Endothelial cell of umbilical vein (primary cell): Measurements from ENCODE around the gene CEP152. TPM values are rescaled to one million over a fixed set of nuclear protein-coding genes. Genes with fewer than 3 reads are reported as not detected.

Experiments
- BruUV-seq: library from RNA; stranded (reverse); fragments of 400-500 nt; replicated peaks from 2 replicates; lab custom pipeline; 2021; lab: Mats Ljungman, UMichigan
- CTCF ChIA-PET: fragments of 300-600, 350-600 bp; sonication (Branson Sonifier 250); formaldehyde crosslinking; loops from one replicate; lab custom pipeline; 2021; ENCODE audit warnings: antibody characterized with exemption, inconsistent platforms; lab: Charles Lee
- POLR2A ChIA-PET: fragments of 300-600, 350-600 bp; sonication (Branson Sonifier 250); formaldehyde crosslinking; loops from one replicate; lab custom pipeline; 2021; ENCODE audit warnings: antibody characterized with exemption, inconsistent platforms; lab: Charles Lee
- DNase-seq: peaks from one replicate; pipeline ENCODE4 v3.0.0-alpha.2; 2011; ENCODE audit warnings: low read depth, low spot score
- FAIRE-seq: peaks from 2 replicates; lab custom pipeline; 2011; peaks lifted over from hg19 to GRCh38; lab: Jason Lieb, UNC
- H2AFZ ChIP-seq: 2 replicates; pipeline ENCODE4 v1.6.0; 2012; ENCODE audit warnings: low read depth, low read length, control low read depth, inconsistent platforms
- H3K27ac ChIP-seq: 2 replicates; pipeline ENCODE4 v1.5.1; 2011; ENCODE audit warnings: low read depth, mild to moderate bottlenecking, control low read depth, low read length, moderate library complexity; ENCODE audit not compliant: insufficient read depth
- H3K27me3 ChIP-seq, 2 experiments: 2 replicates each; pipeline versions ENCODE4 v1.6.0 to v1.6.1; 2011; ENCODE audit warnings: low read length in 2 of 2, mixed read lengths in 1 of 2; ENCODE audit not compliant: control insufficient read depth in 2 of 2, insufficient read depth in 2 of 2
- H3K36me3 ChIP-seq, 2 experiments: 2 replicates in 1 of 2; 3 replicates in 1 of 2; pipeline ENCODE4 v1.5.1; 2011; ENCODE audit warnings: low read length in 2 of 2, mild to moderate bottlenecking in 1 of 2, moderate library complexity in 1 of 2; ENCODE audit not compliant: control insufficient read depth in 2 of 2, insufficient read depth in 2 of 2; ENCODE audit errors: extremely low read depth in 1 of 2
- H3K4me1 ChIP-seq: 3 replicates; pipeline ENCODE4 v1.5.1; 2011; ENCODE audit warnings: mild to moderate bottlenecking, low read length; ENCODE audit not compliant: control insufficient read depth, insufficient read depth; ENCODE audit errors: extremely low read depth
- H3K4me2 ChIP-seq: 2 replicates; pipeline ENCODE4 v1.6.1; 2011; ENCODE audit warnings: low read length, control low read depth, mixed read lengths; ENCODE audit not compliant: insufficient read depth
- H3K4me3 ChIP-seq, 3 experiments: fragments of 200-600 bp in 1 of 3; sonication (generic), shearing (Covaris generic) in 1 of 3; replicated peaks in 1 of 3; 2 replicates each; pipeline ENCODE4 v1.5.1; 2011 to 2016; ENCODE audit warnings: control low read depth in 3 of 3, low read length in 3 of 3, mild to moderate bottlenecking in 2 of 3, inconsistent platforms in 1 of 3, low read depth in 1 of 3, moderate library complexity in 1 of 3; ENCODE audit not compliant: insufficient read depth in 1 of 3
- H3K79me2 ChIP-seq: 2 replicates; pipeline ENCODE4 v1.6.0; 2012; ENCODE audit warnings: low read length, inconsistent platforms; ENCODE audit not compliant: control insufficient read depth, insufficient read depth
- H3K9ac ChIP-seq: replicated peaks from 2 replicates; pipeline ENCODE3; 2011; ENCODE audit warnings: low read length, control low read depth; ENCODE audit not compliant: insufficient read depth; ENCODE audit errors: extremely low read depth
- H3K9me1 ChIP-seq: replicated peaks from 3 replicates; pipeline ENCODE4 v1.6.0; 2011; ENCODE audit warnings: mild to moderate bottlenecking, low read length; ENCODE audit not compliant: control insufficient read depth, insufficient read depth; ENCODE audit errors: extremely low read depth
- H3K9me3 ChIP-seq: replicated peaks from 2 replicates; pipeline ENCODE4 v1.5.1; 2012; ENCODE audit warnings: low read length, inconsistent platforms; ENCODE audit not compliant: control insufficient read depth, insufficient read depth
- H4K20me1 ChIP-seq: replicated peaks from 2 replicates; pipeline ENCODE3; 2011; ENCODE audit warnings: mild to moderate bottlenecking, low read length; ENCODE audit not compliant: control insufficient read depth, insufficient read depth; ENCODE audit errors: extremely low read depth
- EZH2 ChIP-seq: IDR thresholded peaks from 2 replicates; pipeline ENCODE4 v1.6.1; 2012; ENCODE audit warnings: borderline replicate concordance, low read depth, mild to moderate bottlenecking, moderate library complexity, low read length, inconsistent platforms; ENCODE audit not compliant: severe bottlenecking
- FOS ChIP-seq: IDR thresholded peaks from 2 replicates; pipeline ENCODE4 v1.6.1; 2011; ENCODE audit warnings: mild to moderate bottlenecking, low read length, moderate library complexity, borderline replicate concordance; ENCODE audit not compliant: insufficient read depth
- GATA2 ChIP-seq: IDR thresholded peaks from 2 replicates; pipeline ENCODE4 v1.7.0; 2011; ENCODE audit warnings: low read depth, mild to moderate bottlenecking, moderate library complexity, mixed read lengths, low read length; ENCODE audit not compliant: insufficient read length, insufficient read depth
- JUN ChIP-seq: IDR thresholded peaks from 2 replicates; pipeline ENCODE4 v1.6.1; 2011; ENCODE audit warnings: borderline replicate concordance, low read depth; ENCODE audit not compliant: insufficient read length, insufficient read depth
- MAX ChIP-seq: IDR thresholded peaks from 2 replicates; pipeline ENCODE4 v1.6.1; 2011; ENCODE audit not compliant: insufficient read depth, insufficient read length
- MYC ChIP-seq: IDR thresholded peaks from one replicate; pipeline ENCODE4 v1.6.1; 2011; ENCODE audit warnings: mild to moderate bottlenecking, low read depth, low read length
- POLR2A ChIP-seq: IDR thresholded peaks from 2 replicates; pipeline ENCODE4 v1.6.1; 2012; ENCODE audit warnings: low read depth, mild to moderate bottlenecking, control low read depth, low read length
- POLR2AphosphoS5 ChIP-seq: IDR thresholded peaks from 2 replicates; pipeline ENCODE4 v1.6.1; 2012; ENCODE audit warnings: low read depth, mild to moderate bottlenecking, control low read depth, low read length, moderate library complexity; ENCODE audit not compliant: insufficient read depth
- dilution Hi-C: fragments of 300-500 bp; cut with MboI; formaldehyde crosslinking; loops from one replicate; pipeline ENCODE4 v1.15.0; 2019; ENCODE audit warnings: low sequenced_read_pairs; ENCODE audit not compliant: extremely low pct_ligation_motif_present
- intact Hi-C: fragments of 100-400 bp; cut with micrococcal nuclease; formaldehyde crosslinking; loops from one replicate; pipeline ENCODE4 v1.10.0; 2022
- polyA plus RNA-seq, 4 experiments: library from polyadenylated mRNA; depleted of rRNA in 3 of 4; stranded (reverse) in 3 of 4; unstranded in 1 of 4; fragments of >200 nt; gene quantifications; 2 replicates each; pipeline versions ENCODE4 v1.2.1 to v1.2.3, GENCODE V29; 2011 to 2012; ENCODE audit warnings: missing spikeins in 1 of 4
- total RNA-seq: library from RNA; stranded (reverse); gene quantifications from 2 replicates; pipeline ENCODE4 v1.2.3, GENCODE V29; 2021
- TF ChIP-seq, protein P1 (sequence below), 2 donors: IDR thresholded peaks; 1 replicate in 1 of 2; 2 replicates in 1 of 2; pipeline ENCODE4 v1.5.1; 2011; ENCODE audit warnings: low read length in 2 of 2, mild to moderate bottlenecking in 2 of 2, moderate library complexity in 2 of 2, control low read depth in 1 of 2, inconsistent platforms in 1 of 2, low read depth in 1 of 2; ENCODE audit not compliant: insufficient read depth in 1 of 2; ENCODE audit errors: extremely low read depth in 1 of 2

Gene CEP152
- total and polyA plus RNA-seq, 2 donors (not counting 3 experiments of a cell fraction or from before 2014, with no cell fraction given): 3.0 to 15.7 TPM

DNA sequence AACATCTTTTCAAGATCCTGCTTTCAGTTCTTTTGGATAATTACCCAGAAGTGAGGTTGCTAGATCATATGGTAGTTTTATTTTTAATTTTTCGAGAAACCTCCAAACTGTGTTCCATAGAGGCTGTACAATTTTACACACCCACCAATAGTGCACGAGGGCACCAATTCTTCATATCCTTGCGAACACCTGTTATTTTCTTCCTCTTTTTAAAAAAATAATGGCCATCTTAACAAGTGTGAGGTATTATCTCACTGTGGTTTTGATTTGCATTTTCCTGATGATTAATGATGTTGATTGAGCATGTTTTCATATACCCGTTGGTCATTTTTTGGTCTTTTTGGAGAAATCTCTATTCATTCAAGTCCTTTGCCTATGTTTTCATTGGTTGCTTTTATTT, 17.6 kb upstream of the CEP152 start:
- Histone ChIP-seq H3K4me1 (no peaks in the 10 kb centered on the region), H3K9me3 (no peaks in the 10 kb centered on the region), H3K79me2 (no peaks in the 10 kb centered on the region), H3K4me2 (no peak overlapping the region), H3K4me3 (no peak overlapping the region), H3K27me3 (peaks cover 3 to 9% of the 10 kb centered on the region in 2 experiments), H4K20me1 (no peaks in the 10 kb centered on the region), H3K27ac (no peak overlapping the region), H2AFZ (no peak overlapping the region), H3K36me3 (no peaks in the 10 kb centered on the region), H3K9me1 (no peaks in the 10 kb centered on the region), H3K9ac (no peak overlapping the region)
- BruUV-seq: no TSS peak
- intact Hi-C loops: no loop called here
- dilution Hi-C loops: no loop called here
- ChIA-PET POLR2A (no interaction called here), CTCF (no interaction called here)
- DNase-seq (no peak), FAIRE-seq (no peak)
- TF ChIP-seq GATA2 (no peak), JUN (no peak), MYC (no peak), POLR2AphosphoS5 (no peak), FOS (no peak), EZH2 (no peak), MAX (no peak), POLR2A (no peak)
- TF ChIP-seq, protein P1, sequence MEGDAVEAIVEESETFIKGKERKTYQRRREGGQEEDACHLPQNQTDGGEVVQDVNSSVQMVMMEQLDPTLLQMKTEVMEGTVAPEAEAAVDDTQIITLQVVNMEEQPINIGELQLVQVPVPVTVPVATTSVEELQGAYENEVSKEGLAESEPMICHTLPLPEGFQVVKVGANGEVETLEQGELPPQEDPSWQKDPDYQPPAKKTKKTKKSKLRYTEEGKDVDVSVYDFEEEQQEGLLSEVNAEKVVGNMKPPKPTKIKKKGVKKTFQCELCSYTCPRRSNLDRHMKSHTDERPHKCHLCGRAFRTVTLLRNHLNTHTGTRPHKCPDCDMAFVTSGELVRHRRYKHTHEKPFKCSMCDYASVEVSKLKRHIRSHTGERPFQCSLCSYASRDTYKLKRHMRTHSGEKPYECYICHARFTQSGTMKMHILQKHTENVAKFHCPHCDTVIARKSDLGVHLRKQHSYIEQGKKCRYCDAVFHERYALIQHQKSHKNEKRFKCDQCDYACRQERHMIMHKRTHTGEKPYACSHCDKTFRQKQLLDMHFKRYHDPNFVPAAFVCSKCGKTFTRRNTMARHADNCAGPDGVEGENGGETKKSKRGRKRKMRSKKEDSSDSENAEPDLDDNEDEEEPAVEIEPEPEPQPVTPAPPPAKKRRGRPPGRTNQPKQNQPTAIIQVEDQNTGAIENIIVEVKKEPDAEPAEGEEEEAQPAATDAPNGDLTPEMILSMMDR (IDR thresholded peaks at IDR 0.05; ENCODE audit: extremely low read depth in 1 of 2, insufficient read depth in 1 of 2, low read depth in 1 of 2, low read length in 2 of 2): no peak
